ENCODE measurements around the gene NDST3.

Gene NDST3

DNA sequence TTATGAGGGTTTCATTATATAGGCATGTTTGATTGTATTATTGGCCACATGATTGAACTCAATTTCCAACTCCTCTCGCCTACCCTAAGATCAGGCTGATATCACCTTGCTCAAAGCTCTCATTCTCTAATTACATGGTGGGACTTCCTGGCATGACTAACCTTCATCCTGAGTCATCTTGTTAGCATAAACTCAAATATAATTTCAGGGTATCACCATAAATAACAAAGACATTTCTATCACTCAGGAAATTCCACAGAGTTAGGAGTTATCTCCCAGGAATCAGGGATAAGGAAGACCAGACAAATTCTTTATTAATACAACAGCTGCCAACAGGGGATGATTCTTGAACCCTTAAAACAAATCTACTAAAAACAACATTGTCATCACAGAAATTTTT is 90.7 kb downstream of the NDST3 start:
- Histone ChIP-seq H3K27ac (no peak overlapping the region), H3K9ac (ENCODE audit: insufficient read length) (no peak overlapping the region), H3K36me3 (ENCODE audit: insufficient read depth, low read length) (no peaks in the 10 kb centered on the region), H3K9me3 (ENCODE audit: low read depth, low read length) (no peaks in the 10 kb centered on the region), H3K4me3 (no peak overlapping the region)
- TF ChIP-seq FOXP2 (optimal IDR thresholded peaks at IDR 0.05; ENCODE audit: control extremely low read depth, extremely low read length, insufficient read depth) (no peak), EZH2 (IDR thresholded peaks at IDR 0.05) (no peak), POLR2AphosphoS5 (IDR thresholded peaks at IDR 0.05; ENCODE audit: borderline replicate concordance, low read depth, low read length) (no peak)
- no peak for DNase-seq (ENCODE audit: low read depth, low spot score)

DNA sequence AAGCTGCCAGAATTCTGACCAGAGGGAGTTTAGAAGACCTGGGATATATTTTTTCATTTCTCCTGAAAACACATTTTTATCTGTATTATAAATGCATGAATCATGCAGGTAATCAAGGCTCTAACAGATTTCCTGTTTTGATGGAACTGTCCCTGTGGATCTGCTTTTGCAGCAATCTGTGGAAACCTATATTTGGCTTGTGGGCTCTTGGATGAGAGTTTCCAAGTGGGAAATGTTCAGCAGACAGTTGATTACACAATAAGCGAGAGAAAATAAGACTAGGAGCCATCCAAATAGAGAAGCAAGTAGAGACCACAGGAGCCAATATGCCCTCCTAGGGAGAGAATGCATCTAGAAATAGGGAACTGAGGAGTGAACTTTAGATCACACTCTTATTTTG is 105.0 kb downstream of the NDST3 start:
- Histone ChIP-seq H3K27ac (no peak overlapping the region), H3K36me3 (ENCODE audit: insufficient read depth, low read length) (no peaks in the 10 kb centered on the region), H3K9ac (ENCODE audit: insufficient read length) (no peak overlapping the region), H3K4me3 (no peak overlapping the region), H3K9me3 (ENCODE audit: low read depth, low read length) (no peaks in the 10 kb centered on the region)
- TF ChIP-seq EZH2 (IDR thresholded peaks at IDR 0.05) (no peak), POLR2AphosphoS5 (IDR thresholded peaks at IDR 0.05; ENCODE audit: borderline replicate concordance, low read depth, low read length) (no peak)
- no peak for DNase-seq (ENCODE audit: low read depth, low spot score)

DNA sequence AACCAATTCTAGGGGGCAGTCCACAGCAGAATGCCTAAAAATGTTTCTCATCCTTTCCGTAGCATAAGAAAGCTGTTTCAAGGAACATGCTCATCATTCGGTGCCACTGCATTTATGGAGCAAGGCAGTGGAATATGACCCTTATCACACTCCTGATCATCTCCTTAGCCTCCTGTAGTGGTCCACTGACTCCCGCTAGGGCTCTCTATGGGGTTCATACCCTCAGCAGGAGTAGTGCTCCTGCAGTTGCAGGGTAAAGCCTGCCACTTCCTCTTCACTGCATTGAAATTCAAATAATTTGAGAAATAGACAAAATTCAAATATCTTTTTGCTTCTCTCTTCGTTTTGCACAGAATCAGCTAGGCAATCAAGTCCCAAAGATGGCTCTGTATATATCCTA is 107.0 kb downstream of the NDST3 start:
- Histone ChIP-seq H3K9ac (ENCODE audit: insufficient read length) (no peak overlapping the region), H3K4me3 (no peak overlapping the region), H3K9me3 (ENCODE audit: low read depth, low read length) (no peaks in the 10 kb centered on the region), H3K36me3 (ENCODE audit: insufficient read depth, low read length) (no peaks in the 10 kb centered on the region), H3K27ac (no peak overlapping the region)
- no peak for DNase-seq (ENCODE audit: low read depth, low spot score)
- TF ChIP-seq FOXP2 (optimal IDR thresholded peaks at IDR 0.05; ENCODE audit: control extremely low read depth, extremely low read length, insufficient read depth) (no peak), POLR2AphosphoS5 (IDR thresholded peaks at IDR 0.05; ENCODE audit: borderline replicate concordance, low read depth, low read length) (no peak), EZH2 (IDR thresholded peaks at IDR 0.05) (no peak)

DNA sequence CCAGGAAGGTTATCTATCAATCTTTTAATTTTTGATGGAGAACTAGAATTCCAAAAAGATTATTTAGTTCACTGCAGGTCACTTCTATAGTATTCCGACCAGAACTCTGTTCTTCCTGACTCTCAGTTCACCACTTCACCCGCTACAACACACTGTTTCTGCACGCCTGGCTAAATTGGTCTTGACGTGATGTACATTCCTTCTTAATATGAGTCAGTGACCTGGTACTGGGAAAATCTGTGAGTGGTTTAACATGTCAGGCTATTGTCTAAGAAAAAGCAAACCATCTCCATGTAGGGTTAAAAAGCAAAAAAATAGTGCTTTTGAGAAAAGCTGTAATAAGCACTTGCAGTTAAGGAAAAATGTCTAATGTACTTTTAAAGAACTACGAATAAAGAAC is 120.4 kb downstream of the NDST3 start:
- Histone ChIP-seq H3K36me3 (ENCODE audit: insufficient read depth, low read length) (no peaks in the 10 kb centered on the region), H3K9me3 (ENCODE audit: low read depth, low read length) (no peaks in the 10 kb centered on the region), H3K27ac (no peak overlapping the region), H3K4me3 (no peak overlapping the region), H3K9ac (ENCODE audit: insufficient read length) (no peak overlapping the region)
- DNase-seq (ENCODE audit: low read depth, low spot score) = no peak
- TF ChIP-seq EZH2 (IDR thresholded peaks at IDR 0.05) = no peak
- TF ChIP-seq FOXP2 (optimal IDR thresholded peaks at IDR 0.05; ENCODE audit: control extremely low read depth, extremely low read length, insufficient read depth) = no peak
- TF ChIP-seq POLR2AphosphoS5 (IDR thresholded peaks at IDR 0.05; ENCODE audit: borderline replicate concordance, low read depth, low read length) = no peak

DNA sequence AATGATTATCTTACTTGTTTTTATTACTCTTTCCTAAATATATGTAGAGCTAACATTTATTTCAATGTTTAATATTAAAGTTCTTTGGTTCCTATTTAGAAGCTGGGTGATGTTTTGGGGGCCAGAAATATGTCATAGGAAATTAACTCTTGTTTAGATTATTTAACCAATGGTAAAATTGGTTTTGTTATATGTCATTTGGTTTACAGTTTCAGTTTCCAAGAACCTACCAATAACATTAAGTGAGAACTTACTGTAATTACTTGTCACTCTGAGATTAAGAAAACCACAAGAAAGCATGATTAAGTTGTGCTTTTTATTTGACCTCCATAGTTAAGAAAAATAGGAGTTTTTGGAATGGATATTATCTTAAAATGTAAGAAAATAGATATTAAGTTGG is 121.2 kb downstream of the NDST3 start:
- TF ChIP-seq EZH2 (IDR thresholded peaks at IDR 0.05) = no peak
- no peak for TF ChIP-seq FOXP2 (optimal IDR thresholded peaks at IDR 0.05; ENCODE audit: control extremely low read depth, extremely low read length, insufficient read depth)
- TF ChIP-seq POLR2AphosphoS5 (IDR thresholded peaks at IDR 0.05; ENCODE audit: borderline replicate concordance, low read depth, low read length) = no peak
- Histone ChIP-seq H3K4me3 (no peak overlapping the region), H3K9ac (ENCODE audit: insufficient read length) (no peak overlapping the region), H3K27ac (no peak overlapping the region), H3K36me3 (ENCODE audit: insufficient read depth, low read length) (no peaks in the 10 kb centered on the region), H3K9me3 (ENCODE audit: low read depth, low read length) (no peaks in the 10 kb centered on the region)
- DNase-seq (ENCODE audit: low read depth, low spot score) = no peak

DNA sequence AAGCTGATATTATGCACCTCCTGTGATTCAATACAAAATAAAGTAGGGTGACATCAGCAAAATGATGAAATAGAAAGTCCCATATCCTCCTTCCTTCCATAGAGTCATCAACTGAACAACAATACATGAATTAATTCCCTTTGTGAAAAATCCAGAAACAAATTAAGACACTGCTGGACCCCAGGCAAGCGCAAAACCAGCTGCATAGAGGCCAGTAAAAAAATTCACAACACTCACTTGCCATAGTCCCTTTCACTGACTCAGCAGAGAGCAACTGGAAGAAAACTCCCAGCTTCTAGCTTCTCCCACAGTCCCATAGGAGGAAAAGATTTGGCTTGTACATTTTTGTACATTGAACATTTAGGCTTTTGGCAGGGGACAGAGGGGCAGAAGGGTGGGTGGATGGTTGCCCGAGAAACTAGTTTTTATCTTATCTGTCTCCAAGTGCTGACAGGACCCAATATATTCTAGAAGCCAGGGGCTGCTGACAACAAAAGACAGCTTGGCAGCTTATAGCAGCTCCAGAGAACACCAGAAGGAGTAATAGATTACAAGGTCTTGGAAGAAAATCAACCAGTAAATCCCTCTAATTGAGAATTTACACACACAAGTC is 124.6 kb downstream of the NDST3 start:
- H3K4me3 ChIP-seq = no peak overlapping the region
- H3K9me3 ChIP-seq (ENCODE audit: low read depth, low read length) = no peaks in the 10 kb centered on the region
- H3K9ac ChIP-seq (ENCODE audit: insufficient read length) = no peak overlapping the region
- TF ChIP-seq FOXP2 (optimal IDR thresholded peaks at IDR 0.05; ENCODE audit: control extremely low read depth, extremely low read length, insufficient read depth) = no peak
- TF ChIP-seq POLR2AphosphoS5 (IDR thresholded peaks at IDR 0.05; ENCODE audit: borderline replicate concordance, low read depth, low read length) = no peak
- TF ChIP-seq EZH2 (IDR thresholded peaks at IDR 0.05) = no peak
- DNase-seq (ENCODE audit: low read depth, low spot score) = no peak
- no peak overlapping the region for H3K27ac ChIP-seq
- H3K36me3 ChIP-seq (ENCODE audit: insufficient read depth, low read length) = no peaks in the 10 kb centered on the region

DNA sequence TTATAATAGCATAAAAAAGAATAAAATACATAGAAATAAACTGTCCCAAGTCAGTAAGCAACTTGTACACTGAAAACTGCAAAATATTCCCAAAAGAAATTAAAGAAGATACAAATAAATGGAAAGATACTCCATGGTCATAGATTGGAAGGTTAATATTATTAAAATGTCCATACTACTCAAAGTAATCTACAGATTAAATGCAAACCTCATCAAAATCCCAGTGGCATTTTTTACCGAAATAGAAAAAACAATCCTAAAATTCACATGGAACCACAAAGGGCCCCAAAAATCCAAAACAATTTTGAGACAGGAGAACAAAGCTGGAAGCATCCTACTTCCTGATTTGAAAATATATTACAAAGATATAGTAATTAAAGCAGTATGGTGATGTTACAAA is 133.0 kb downstream of the NDST3 start:
- no peak for DNase-seq (ENCODE audit: low read depth, low spot score)
- Histone ChIP-seq H3K27ac (no peak overlapping the region), H3K4me3 (no peak overlapping the region), H3K9me3 (ENCODE audit: low read depth, low read length) (peaks cover 10% of the 10 kb centered on the region; the same call in 1 of the 2 replicates), H3K9ac (ENCODE audit: insufficient read length) (no peak overlapping the region), H3K36me3 (ENCODE audit: insufficient read depth, low read length) (no peaks in the 10 kb centered on the region)
- TF ChIP-seq EZH2 (IDR thresholded peaks at IDR 0.05) (no peak), POLR2AphosphoS5 (IDR thresholded peaks at IDR 0.05; ENCODE audit: borderline replicate concordance, low read depth, low read length) (no peak), FOXP2 (optimal IDR thresholded peaks at IDR 0.05; ENCODE audit: control extremely low read depth, extremely low read length, insufficient read depth) (no peak)

DNA sequence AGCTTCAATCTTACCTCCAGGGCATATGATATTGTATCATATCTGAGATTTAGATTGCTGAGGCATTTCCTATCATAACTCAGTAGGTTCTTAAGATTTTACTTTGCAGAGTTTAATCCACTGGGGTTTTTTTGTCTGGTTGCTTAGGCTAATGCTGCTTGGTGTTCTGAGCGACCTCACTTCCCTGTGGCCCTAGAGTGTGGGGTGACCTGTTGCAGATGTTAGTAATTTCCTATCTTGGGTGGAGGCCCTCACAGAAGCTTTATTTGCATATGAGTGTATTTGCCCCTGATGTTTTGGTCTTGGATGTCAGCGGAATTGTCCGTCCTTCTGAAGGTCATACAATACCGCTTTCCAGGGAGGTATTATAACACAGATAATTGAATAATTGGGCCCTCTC is 137.1 kb downstream of the NDST3 start:
- peak; percentile 47 for DNase-seq (ENCODE audit: low read depth, low spot score)
- no peaks in the 10 kb centered on the region for H3K36me3 ChIP-seq (ENCODE audit: insufficient read depth, low read length)
- H3K27ac ChIP-seq = no peak overlapping the region
- no peak for TF ChIP-seq FOXP2 (optimal IDR thresholded peaks at IDR 0.05; ENCODE audit: control extremely low read depth, extremely low read length, insufficient read depth)
- no peak for TF ChIP-seq EZH2 (IDR thresholded peaks at IDR 0.05)
- peaks cover 7% of the 10 kb centered on the region; the same call in 1 of the 2 replicates for H3K9me3 ChIP-seq (ENCODE audit: low read depth, low read length)
- H3K9ac ChIP-seq (ENCODE audit: insufficient read length) = no peak overlapping the region
- H3K4me3 ChIP-seq = no peak overlapping the region

DNA sequence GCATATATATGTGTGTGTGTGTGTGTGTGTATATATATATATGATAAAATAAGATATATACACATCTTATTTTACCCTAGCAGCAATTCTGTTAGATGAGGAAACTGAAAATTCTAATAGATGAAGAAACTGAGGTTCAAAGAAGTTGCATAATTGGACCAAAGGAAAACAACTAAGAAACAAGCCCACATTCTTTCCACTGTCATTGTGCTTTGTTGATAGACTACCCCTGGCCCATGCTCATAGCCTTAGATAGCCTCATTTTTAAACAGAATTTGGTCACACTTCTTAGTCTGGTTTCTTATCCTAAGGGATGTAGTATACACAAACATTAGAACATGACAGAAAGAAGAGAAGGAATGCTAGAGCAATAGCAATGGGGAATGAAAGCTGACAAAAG is 138.8 kb downstream of the NDST3 start:
- TF ChIP-seq EZH2 (IDR thresholded peaks at IDR 0.05) (no peak), POLR2AphosphoS5 (IDR thresholded peaks at IDR 0.05; ENCODE audit: borderline replicate concordance, low read depth, low read length) (no peak), FOXP2 (optimal IDR thresholded peaks at IDR 0.05; ENCODE audit: control extremely low read depth, extremely low read length, insufficient read depth) (no peak)
- Histone ChIP-seq H3K9ac (ENCODE audit: insufficient read length) (no peak overlapping the region), H3K4me3 (no peak overlapping the region), H3K9me3 (ENCODE audit: low read depth, low read length) (no peaks in the 10 kb centered on the region), H3K27ac (no peak overlapping the region), H3K36me3 (ENCODE audit: insufficient read depth, low read length) (no peaks in the 10 kb centered on the region)
- no peak for DNase-seq (ENCODE audit: low read depth, low spot score)
